Right lobe of liver (tissue), 4 donors: Measurements from ENCODE around the gene ADGRF5.

Experiments
- POLR2A ChIP-seq: fragments of 450-650 bp; IDR thresholded peaks from one replicate; pipeline ENCODE4 v1.6.1; 2017; ENCODE audit warnings: antibody characterized with exemption, mild to moderate bottlenecking
- TF ChIP-seq, protein P1 (sequence below), 4 donors: fragments of 200-600 bp in 3 of 4; fragments of 450-650 bp in 1 of 4; IDR thresholded peaks; one replicate each; pipeline versions ENCODE4 v1.5.1 to v1.8.0; 2016 to 2022; ENCODE audit warnings: antibody characterized with exemption in 4 of 4, mild to moderate bottlenecking in 2 of 4
- donor health status: DM: no; HTN: no; CAD: no.
- donor health status: DM: no; HTN: no; CAD: no.
- donor health status: DM: no; HTN: yes; CAD: no.

DNA sequence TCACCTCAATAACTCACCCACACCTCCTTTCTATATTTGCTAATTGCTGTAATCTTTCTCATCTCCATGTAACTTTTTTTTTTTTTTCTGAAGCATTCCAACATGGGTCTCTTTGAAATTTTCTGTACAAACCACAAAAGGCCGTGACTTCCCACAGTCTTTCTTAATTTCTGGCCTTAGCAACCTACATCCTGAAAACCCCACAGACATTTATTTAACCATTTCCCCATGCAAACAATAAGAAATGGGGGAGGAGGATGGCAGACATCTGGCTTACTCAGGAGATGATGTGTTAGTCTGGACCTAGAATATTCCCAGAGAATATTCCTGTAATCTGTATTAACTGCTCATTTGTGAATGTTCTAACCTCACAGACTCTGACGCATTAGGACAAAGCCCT, 70.9 kb downstream of the ADGRF5 start:
- TF ChIP-seq, protein P1, sequence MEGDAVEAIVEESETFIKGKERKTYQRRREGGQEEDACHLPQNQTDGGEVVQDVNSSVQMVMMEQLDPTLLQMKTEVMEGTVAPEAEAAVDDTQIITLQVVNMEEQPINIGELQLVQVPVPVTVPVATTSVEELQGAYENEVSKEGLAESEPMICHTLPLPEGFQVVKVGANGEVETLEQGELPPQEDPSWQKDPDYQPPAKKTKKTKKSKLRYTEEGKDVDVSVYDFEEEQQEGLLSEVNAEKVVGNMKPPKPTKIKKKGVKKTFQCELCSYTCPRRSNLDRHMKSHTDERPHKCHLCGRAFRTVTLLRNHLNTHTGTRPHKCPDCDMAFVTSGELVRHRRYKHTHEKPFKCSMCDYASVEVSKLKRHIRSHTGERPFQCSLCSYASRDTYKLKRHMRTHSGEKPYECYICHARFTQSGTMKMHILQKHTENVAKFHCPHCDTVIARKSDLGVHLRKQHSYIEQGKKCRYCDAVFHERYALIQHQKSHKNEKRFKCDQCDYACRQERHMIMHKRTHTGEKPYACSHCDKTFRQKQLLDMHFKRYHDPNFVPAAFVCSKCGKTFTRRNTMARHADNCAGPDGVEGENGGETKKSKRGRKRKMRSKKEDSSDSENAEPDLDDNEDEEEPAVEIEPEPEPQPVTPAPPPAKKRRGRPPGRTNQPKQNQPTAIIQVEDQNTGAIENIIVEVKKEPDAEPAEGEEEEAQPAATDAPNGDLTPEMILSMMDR (IDR thresholded peaks at IDR 0.05), result no peak
- no peak for TF ChIP-seq POLR2A
